Dermis microvascular lymphatic vessel endothelial cell (primary cell): ENCODE measurements around the gene CRIM1. TPM values are rescaled to one million over a fixed set of nuclear protein-coding genes. Genes with fewer than 3 reads are reported as not detected.

Experiments
- DNase-seq, 2 donors: peaks; one replicate each; pipeline versions ENCODE4 v3.0.0 to v3.0.0-alpha.2; 2010; ENCODE audit warnings: low read depth in 2 of 2
- total RNA-seq: library from RNA; depleted of rRNA; stranded (reverse); fragments of >200 nt; gene quantifications from 2 replicates; pipeline ENCODE4 v1.2.1, GENCODE V29; 2014

Gene CRIM1
- total RNA-seq, 1 donor from 2014 or later, result 375 TPM

DNA sequence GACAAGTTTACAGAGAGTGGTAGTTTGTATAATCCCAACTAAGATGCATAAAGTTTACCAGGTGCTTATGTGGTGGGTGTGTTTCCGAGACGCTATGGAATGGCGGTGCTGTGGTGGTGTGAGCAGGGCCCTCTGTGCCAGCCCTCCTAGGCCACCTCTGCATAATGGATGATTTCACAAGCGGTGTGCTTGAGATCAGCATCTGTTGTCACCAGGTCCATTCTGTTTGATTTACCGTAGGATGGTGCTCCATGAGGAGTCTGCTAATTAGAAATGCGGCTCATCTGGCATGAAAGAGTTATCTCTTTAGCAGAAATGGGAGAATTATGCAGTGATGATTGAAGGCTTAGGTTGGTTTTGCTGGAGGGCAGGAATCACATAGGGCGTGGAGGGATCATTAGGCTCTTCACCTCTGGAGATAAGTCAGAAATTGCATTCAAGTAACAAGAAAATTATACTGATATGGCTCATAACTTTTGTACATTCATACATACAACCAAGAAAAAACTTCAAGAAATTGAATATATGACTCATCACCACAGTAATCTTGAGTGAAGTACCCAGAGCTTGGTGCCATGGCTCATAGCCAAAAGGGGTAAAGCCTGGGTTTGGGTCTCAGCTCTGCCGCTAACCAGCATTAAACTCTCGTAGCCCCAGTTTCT lies 41.4 kb downstream of the CRIM1 start:
- no peak for DNase-seq

DNA sequence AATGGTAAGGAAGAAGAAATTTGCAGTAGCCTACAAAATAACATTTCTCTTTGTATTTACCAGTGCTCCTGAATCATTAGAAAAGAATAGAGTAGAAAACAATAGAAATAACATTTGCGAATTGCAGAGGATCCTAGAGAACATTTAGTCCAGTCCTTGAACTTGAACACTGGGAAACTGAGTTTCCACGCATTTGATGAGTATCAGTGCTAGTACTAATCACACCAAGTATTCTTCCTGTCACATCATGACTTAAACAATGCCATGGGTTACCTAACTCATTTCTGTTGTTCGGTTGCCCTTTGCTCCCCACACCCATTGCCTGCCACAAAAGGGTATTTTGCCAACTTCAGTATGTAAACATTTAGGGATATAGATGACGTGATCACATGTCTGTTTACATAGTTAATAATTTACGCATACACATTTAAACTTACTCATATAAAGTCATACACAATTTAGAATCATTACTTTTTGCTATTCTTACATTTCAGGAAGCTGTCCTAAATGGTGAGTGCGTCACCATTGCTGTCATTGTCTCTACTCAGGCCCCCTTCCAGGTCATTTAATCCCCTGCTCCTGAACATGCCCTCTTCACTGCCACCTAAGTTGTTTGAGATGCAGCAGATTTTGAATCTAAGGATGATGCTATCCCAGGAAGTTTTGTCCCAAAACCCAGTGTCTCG lies 42.3 kb downstream of the CRIM1 start:
- DNase-seq, result peak in 1 of 2 donors; percentile 54

DNA sequence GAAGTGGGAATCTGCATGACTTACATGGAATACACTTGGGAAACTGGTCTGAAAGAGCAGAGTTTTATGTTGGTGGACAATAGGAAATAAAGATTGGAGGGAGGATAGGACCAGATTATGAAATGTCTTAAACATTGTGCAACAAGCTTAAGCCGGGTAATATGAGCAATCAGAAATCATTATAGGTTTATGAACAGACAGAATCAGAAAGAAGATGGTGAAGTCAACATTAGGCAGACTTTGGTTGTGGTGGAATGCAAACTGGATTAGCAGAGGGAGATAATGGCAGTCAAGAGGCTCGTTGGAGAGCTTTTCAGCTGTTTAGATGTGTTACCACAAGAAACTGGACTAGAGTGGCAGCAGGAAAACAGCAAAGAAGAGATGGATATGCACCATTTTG lies 43.5 kb downstream of the CRIM1 start:
- no peak for DNase-seq

DNA sequence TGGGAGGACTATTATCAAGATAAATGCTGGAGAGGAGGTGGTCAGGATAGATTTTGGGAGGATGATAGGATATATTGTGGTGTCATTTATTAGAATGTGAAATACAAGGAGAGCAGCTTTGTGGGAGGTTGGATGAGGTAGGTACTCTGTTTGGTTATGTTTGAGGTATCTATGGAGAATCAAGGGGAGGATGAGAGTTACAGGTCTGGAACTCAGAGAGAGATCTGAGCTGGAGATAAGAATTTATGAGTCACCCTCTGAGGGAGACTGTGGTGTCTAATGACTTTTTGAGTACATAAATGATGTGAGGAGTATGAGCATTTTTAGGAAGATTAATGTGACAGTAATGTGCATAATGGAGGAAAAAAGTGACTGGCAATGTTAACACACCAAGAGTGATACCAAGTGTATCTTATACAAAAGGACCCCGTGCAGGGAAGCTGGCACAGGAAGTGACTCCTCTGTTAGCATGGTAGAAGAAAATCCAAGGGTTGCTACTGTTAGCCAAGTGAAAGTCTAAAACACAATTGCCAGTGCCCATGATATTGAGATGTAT lies 48.2 kb downstream of the CRIM1 start:
- DNase-seq, result peak in 1 of 2 donors; percentile 83

DNA sequence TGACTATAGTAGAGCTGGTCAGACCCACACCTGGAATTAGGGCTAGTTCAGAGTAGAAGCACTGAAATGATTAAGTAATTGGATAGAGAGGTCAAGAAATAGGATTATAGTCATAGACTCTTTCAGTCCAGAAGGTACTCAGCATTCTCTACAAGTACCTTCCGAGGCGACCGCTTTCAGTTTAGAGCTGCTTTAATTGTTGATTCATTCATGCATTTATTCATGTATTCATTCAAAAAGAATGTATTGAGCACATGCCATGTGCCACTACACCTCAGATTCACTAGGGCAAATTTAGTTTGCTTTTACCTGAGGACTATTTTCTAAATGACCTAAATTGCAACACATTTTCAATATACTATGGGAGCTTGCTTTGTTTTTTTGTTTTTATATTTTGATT lies 48.7 kb downstream of the CRIM1 start:
- no peak for DNase-seq

DNA sequence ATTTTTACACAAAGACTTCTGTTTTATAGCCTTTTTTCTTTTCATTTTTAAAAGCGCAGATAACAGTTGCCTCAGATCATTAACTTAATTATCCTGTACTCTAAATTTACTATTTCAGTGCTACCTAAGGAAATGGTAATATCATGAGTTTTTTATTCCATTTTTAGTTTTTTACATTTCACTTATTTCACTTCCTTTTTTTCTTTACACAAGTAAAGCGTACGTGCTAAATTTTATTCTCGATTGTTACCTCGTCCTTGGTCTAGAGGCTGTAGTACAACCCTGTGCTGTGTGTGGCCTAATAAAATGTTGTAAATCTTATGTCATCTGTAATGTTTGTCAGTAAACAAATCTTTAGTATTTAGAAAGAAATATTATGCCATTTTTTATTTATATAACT lies 49.2 kb downstream of the CRIM1 start:
- no peak for DNase-seq

DNA sequence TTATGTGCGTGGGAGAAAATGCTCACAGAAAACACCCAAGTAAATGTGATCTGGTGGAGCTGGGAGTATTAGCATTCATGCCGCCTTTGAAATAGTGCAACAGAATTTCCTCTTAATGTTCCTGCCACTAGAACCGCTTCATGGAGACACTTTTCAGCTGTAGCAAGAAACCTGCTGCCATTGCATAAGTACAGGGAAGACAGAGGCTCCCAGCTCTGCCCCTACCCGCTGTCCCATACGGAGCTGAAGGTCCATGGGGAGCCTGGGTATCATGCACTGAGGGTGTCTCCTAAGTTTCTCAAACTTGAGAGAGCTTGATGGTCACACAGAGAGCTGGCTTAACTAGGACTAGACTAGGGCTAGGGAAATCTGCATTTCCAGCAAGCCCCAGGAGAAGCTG lies 49.6 kb downstream of the CRIM1 start:
- DNase-seq, result no peak

DNA sequence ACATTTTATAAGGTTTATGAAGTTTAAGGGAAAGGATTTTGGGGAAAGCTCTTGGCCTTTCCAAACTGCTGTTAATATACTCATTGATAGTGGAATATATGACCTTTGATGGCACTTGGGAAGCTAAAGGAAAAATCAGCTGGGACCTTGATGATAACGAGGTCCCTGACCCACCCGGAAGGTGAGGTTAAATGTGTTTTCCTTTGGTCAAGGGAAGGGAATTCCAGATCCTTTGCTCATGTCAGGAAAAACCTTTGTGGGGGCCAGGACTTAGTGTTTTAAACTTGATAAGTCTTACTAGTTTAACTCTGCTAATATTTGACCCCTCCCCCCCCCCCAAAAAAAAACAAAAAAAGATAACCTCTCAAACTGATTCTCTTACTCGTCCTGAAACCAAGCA lies 50.7 kb downstream of the CRIM1 start:
- DNase-seq, result peak in 1 of 2 donors; percentile 62

DNA sequence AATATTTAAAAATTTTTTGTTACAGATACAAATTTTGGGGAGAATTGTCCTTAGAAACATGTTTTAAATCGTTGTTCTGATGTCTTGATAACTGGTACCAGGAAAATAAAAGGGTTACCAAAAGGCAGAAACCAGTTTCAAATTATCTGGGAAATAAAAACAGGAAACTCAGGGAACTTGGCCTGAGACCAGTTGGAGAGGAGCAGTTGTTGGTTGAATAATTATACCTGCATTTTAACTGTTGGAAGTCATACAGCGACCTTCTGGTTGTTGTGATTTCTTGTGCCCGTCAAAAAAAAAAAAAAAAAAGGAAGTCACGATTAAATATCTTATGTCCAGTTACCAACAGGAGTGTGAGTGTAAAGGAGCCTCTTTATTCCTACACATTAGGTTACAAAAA lies 51.8 kb downstream of the CRIM1 start:
- DNase-seq, result peak in 1 of 2 donors; percentile 60

DNA sequence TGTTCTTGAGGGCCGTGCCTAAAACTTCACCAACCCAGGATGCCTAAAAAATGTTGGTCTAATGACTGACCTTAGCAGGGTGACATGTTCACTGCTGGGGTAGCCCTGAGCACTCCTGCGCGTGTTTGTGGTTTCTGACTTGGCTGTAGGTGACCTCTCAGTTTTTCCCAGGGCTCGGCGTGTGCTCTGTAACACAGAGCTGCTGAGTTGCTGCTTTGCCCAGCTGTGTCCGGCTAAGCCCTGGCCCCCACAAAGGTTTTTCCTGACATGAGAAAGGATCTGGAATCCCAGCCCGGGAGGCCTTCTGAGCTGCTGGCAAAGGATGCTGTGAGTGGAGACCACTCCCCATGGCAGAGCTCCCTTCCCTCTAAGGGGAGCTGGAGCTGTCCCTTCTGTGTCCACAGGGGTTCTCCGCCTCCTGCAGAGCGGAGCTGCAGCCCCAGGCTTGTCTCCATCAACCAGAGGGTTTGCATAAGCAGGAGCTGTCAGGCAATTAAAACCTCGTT lies 52.7 kb downstream of the CRIM1 start:
- peak; percentile 83 to 92 for DNase-seq

DNA sequence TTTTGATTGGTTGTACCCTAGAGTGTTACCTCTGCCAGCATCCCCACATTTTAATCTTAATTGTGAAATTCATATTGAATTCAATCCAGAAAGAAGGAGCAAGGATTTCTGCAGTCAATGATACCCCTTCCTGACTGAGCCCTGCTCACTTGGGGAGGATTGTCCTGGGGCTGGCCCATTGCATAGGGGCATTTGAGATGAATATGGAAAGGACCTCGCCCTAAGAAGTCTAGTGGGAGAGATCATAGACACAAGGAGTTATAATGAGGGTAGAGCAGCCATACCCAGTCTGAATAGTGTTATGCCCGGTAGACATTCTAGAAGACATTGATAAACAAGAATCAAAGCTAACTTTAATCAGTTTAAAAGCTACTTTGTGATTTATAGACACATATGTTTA lies 53.8 kb downstream of the CRIM1 start:
- no peak for DNase-seq

DNA sequence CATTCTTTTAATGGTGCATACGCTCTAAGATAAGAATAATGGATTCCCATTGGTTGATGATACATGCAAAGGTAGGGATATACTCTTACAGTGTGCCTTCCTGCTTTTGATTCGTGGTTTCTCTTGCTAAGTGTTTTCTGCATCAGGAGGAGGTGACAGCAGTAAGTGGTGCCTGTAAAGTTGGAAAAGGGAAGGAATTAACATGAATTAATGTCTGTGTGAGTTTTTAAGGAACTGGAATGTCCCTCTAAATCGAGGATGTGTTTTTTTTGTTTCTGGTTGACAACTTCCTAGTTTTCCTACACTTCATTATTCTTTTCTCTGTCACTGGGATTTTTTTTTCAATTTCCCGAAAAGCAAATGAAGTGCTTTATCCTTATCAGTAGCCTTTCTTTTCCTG lies 54.4 kb downstream of the CRIM1 start:
- DNase-seq, result peak in 1 of 2 donors; percentile 63

DNA sequence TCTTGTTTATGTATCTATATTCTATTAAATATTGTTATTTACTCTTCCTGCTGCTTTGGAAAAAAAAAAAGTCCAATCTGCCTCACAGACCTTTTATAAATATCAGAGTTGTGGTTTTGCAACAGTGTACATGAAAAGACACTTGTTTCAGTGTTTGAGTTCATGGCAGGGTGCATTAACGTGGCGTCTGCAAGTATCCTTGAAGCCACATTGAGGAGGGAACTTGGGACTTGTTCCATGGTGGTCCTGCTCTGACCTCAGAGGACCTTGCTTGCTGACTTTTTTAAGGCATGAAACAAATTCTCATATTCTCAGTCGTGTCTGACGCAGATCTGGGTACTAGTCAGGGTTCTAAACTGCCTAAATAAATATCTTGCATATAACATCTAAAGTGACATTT lies 55.1 kb downstream of the CRIM1 start:
- DNase-seq, result no peak

DNA sequence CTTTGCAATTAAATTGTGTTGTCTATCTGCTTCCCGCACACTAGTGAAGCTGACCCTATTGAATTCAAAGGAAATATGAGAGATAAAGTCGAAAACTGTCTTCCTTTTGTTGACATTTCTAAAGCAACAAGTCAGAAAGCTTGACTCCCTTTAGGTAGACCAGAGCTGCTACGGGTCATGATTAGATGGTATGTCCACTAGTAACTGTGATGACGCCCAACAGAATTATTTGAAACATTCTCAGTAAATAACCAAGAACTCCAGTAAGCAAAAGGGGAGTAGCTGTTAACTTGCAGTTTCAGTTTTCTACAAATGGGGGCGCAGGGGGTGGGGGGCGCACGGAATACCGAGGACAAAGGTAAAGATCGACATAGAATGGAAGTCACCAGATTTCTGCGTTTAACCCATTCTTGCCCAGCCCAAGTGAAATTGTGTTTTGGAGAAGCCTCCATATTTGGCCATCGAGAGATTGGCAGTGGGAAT lies 56.4 kb downstream of the CRIM1 start:
- DNase-seq, result peak; percentile 51 to 70

DNA sequence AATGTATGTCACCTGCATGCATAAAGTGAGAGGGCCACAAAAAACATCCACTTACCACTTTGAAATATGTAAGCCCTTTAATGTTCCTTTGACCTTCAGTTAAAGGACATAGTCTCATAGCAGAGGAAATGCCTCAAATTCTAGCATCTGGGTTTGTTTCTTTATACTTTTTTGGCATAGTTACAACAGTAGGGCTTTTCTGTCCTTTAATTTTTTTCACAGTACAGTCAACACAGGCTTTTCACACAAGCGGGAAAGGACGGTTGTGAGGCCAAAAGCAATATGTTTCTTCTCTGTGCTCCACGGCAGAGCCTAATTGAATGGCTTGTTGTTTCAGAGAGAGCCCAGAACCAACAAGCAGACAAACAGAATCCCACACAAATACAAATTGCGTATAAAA lies 57.6 kb downstream of the CRIM1 start:
- DNase-seq, result peak; percentile 74 to 81

DNA sequence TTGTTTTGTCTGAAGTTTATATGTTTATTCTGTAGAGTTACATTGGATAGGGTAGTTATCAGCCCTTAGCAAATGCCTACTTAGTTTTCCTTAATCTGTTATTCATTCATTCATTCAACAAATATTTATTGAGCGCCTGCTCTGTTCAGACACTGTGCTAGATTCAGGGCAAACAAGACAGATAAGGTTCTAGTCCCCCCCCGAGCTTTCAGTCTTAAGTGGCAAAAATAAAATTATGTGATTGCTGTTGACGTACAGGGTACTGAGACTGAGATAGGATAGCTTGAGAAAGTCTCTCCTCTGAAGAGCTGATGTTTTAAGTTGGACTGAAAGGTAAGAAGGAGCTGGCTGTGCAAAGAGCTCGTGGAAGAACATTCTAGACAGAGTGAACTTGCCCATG lies 58.7 kb downstream of the CRIM1 start:
- DNase-seq, result no peak

DNA sequence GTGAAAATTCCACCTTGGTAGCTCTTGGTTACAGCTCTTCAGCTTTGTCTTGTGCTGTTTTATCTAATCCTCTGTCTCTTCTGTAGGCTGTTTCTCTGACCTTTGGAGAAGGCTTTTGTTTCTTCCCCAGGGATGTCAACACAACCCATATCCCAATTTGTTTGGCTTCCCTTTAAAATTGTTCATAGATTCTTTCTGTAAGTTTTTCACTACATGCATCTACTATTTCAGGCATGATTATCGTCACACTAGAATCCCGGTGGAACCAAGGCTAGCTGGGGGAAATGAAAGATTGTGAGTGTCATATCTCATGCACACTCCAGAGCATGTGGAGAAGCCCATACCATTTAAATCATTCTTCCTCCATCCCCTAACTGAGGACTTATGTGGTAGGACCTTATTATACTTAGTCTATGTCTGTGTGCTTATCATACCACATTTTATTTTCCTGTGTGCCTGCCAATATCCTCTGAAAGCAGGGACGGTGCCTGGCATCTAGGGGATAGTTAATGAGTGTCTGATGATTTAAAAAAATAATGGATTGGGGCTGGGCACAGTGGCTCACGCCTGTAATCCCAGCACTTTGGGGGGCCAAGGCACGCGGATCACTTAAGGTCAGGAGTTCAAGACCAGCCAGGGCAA lies 59.9 kb downstream of the CRIM1 start:
- no peak for DNase-seq

DNA sequence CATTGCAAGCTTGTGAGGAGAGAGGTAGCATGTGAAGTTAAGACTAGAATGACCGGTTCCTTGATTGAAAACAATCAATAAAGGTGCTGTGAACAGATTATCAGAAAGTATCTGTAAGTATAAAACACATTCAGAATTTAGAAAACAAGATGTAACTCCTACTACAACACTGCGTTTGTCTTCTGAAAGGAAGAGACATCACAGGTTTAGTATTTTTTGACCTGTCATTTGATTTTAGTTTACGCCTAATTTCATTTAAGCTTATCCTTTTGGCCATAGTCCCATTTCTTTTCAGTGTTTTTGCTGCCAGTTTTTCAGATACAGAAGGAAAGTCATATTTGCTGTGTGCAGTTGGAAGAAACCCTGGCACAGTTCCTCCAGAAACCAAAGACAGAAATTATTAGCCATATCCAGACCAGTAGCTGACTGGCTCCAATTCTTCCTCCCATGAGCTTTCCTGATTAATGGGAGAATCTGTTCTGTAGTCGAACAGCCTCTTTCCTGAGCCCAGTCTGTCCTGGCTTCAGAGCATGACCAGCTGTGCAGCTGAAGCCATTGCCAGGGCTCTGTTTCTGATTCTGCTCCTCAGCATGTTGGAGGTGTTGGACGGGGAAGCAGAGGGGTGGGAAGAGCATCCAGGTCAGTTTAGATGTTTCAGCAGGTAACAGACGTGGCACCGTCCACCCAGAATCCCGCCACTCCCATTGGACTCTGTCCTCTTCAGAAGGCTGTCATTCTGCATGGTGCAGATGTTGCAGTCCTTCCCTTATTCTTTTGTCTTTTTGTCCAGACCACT lies 61.0 kb downstream of the CRIM1 start:
- DNase-seq, result no peak

DNA sequence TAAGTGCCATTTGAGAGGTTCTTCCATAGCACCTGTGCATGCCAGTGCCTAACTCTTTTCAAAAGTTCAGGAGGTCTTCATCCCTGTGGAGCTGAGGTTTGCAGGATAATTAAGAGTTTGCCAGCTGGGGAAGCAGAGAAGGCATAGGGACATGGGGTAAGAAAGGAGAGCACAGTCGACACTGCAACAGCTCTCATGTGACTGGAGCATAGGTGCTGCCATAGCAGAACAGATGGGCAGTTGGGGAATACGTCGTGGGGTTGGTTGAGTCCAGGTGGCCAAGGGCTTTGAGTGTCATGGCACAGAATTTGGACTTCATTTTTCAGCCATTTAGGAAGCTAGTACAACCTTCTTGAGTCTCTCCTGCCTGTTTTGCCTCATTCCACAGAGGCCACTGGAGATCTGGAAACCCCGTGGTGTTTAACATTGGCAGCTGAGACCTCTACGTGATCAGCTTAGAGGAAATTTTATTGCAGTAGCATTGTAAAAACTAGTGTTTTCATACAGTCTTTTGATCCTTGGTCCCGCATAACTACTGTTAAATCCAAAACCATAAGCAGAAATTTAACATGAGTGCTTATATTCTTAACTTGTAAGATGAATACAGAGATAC lies 65.1 kb downstream of the CRIM1 start:
- DNase-seq, result no peak

DNA sequence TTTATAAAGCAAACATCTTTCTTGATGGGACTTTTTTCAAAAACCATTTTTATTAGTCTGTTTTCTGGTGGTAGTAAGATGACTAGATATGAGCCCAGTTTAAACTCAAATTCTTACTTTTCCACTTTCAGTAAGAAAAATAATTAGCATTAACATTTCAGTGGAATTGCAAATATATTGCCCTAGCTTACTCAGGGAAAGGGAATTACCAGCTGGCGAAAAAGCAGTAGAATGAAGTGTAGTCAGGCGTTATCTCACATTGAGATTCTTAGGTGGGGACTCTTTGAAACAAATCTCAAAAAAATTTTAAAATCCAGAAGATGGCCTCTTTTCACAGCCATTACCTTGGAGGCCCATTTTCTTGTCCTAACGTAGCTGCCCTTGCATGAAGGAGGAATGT lies 65.8 kb downstream of the CRIM1 start:
- DNase-seq, result no peak

DNA sequence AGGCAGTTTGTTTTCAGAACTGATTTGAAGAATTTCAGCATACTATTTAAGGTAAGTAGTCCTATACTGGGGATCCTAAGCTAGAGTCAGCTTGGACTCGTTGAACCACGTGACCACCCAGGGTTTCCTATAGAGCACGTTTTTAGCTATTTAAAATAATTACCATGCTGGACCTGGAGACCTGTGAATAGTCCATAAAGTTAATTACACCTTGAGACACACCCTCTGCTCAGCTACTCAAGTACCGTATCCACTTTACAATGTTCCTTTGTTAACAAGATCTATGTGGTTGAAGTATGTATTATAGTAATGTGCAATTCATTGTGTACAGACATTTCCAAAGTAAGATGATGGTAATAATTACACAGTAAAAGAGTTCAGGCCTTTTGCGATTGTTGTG lies 67.6 kb downstream of the CRIM1 start:
- no peak for DNase-seq
